HepG2 (cell line): Measurements from ENCODE around the gene FRMD1. TPM values are rescaled to one million over a fixed set of nuclear protein-coding genes. Genes with fewer than 3 reads are reported as not detected.

ENCODE experiments used
- GRHL1 ChIP-seq: sonication (generic); formaldehyde crosslinking; conservative IDR thresholded peaks from 2 replicates; pipeline ENCODE4 v1.8.0; 2022; ENCODE audit warnings: missing genetic modification reagents
- MED8 ChIP-seq: sonication (generic); formaldehyde crosslinking; IDR thresholded peaks from 2 replicates; pipeline ENCODE4 v1.8.1; 2023; ENCODE audit warnings: mild to moderate bottlenecking, missing genetic modification reagents; ENCODE audit not compliant: insufficient replicate concordance
- MXD4 ChIP-seq: IDR thresholded peaks from 2 replicates; pipeline ENCODE4 v1.6.1; 2016; ENCODE audit warnings: mild to moderate bottlenecking, missing biosample characterization, missing genetic modification reagents
- RFXAP ChIP-seq: sonication (generic); formaldehyde crosslinking; IDR thresholded peaks from 2 replicates; pipeline ENCODE4 v1.4.0; 2020; ENCODE audit warnings: missing genetic modification reagents, borderline replicate concordance
- ZNF34 ChIP-seq: sonication (generic); formaldehyde crosslinking; IDR thresholded peaks from 2 replicates; pipeline ENCODE4 v1.4.0; 2020; ENCODE audit warnings: mild to moderate bottlenecking, missing genetic modification reagents, borderline replicate concordance
- ZNF574 ChIP-seq: sonication (generic); formaldehyde crosslinking; IDR thresholded peaks from 2 replicates; pipeline ENCODE4 v1.4.0; 2020; ENCODE audit warnings: missing genetic modification reagents
- ZNF619 ChIP-seq: sonication (generic); formaldehyde crosslinking; IDR thresholded peaks from 2 replicates; pipeline ENCODE4 v1.4.0; 2020; ENCODE audit warnings: mild to moderate bottlenecking, missing genetic modification reagents
- ZNF644 ChIP-seq: IDR thresholded peaks from 2 replicates; pipeline ENCODE4 v1.6.1; 2016; ENCODE audit warnings: low read depth
- polyA plus RNA-seq, 8 experiments: library from polyadenylated mRNA; depleted of rRNA in 3 of 8; stranded (reverse) in 7 of 8; unstranded in 1 of 8; fragments of >200 nt; fragmentation: Illumina TruSeq in 4 of 8; extraction: Trizol in 4 of 8; gene quantifications; 2 replicates each; pipeline versions ENCODE4 v1.2.1 to v1.2.3, GENCODE V29; 2011 to 2016; ENCODE audit warnings: low read depth in 4 of 8, missing spikeins in 1 of 8, mixed read lengths in 1 of 8; ENCODE audit not compliant: insufficient read depth in 1 of 8
- total RNA-seq, 5 experiments: library from RNA; depleted of rRNA; stranded (reverse); fragments of >200 nt; fragmentation: Illumina TruSeq; extraction: Trizol; gene quantifications; 2 replicates each; pipeline ENCODE4 v1.2.3, GENCODE V29; 2016; ENCODE audit warnings: low read depth in 1 of 5

FRMD1 gene
- total and polyA plus RNA-seq, 2 of the 13 experiments (the other 11 are each of a cell fraction or from before 2014, with no cell fraction given): 0.01 TPM; not detected in 1

GRCh38 chr6:168073937-168074730 is 4.9 kb downstream of the FRMD1 start (continued):
- TF ChIP-seq GRHL1 (CRISPR knock-in tag) (no peak), ZNF34 (CRISPR knock-in tag) (no peak), MED8 (CRISPR knock-in tag) (no peak), ZNF574 (no peak), MXD4 (no peak), ZNF644 (CRISPR knock-in tag) (no peak), RFXAP (CRISPR knock-in tag) (no peak), ZNF619 (no peak)
